IPS DF 19.7 (cell line): ENCODE measurements around the gene LRRC46.

Source experiments
- DNase-seq: peaks from one replicate; pipeline ENCODE4 v3.0.0-alpha.2; 2013; ENCODE audit warnings: low read depth, low spot score

LRRC46 gene

DNA sequence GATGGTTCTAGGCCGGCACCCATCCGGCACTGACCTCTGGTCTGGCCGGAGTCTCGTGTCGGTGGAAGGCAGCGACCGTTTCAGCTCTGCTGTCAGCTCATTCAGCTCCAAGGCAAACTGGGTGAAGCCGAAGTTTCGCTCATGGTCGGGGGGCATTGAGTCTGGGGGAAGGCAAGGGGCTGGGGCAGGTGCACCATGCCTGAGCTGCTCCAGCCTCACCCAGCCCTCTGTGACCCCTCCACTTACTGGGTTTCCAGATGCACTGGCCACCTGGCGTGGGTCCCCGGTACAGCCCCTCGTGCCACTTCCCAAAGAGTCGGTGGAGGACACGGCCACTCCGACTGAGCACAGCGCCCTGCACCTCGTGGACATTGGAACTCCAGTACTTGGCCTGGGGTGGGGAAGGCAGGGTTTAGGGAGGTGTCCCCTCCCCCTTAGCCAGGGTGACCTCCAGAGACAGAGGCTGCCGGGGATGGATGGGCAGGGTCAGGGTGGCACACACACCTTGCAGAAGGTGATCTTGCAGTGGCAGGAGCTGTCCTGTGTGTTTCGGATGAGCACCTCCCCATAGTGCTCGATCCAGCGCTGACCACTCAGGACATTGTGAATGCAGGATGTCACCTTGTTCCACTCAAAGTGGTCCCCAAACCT is 22.5 kb upstream of the LRRC46 start:
- no peak for DNase-seq

- DNase-seq, result no peak
Observed at GRCh38 chr17:47810200-47810821, 21.2 kb upstream of the LRRC46 start.

GRCh38 chr17:47810901-47811635 is 20.4 kb upstream of the LRRC46 start:
- no peak for DNase-seq

DNA sequence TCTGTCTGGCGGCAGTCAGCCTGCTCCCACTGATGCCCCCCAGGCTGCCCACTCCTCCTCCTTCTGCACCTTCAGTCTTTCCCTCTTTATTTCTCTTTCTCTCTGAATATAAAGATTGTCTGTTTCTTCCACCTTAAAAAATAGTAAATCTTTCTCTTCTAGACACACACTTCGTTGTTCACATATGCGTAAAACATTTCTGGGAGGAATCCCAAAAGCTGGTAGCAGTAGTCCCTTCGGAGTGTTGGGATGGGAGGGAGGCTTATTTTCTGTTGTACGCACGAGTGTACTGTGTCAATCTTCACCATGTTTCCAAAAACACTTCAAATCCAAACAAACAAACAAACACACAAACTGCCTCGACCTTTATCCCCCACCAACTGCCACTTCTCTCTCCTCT is 19.8 kb upstream of the LRRC46 start:
- DNase-seq, result no peak

DNA sequence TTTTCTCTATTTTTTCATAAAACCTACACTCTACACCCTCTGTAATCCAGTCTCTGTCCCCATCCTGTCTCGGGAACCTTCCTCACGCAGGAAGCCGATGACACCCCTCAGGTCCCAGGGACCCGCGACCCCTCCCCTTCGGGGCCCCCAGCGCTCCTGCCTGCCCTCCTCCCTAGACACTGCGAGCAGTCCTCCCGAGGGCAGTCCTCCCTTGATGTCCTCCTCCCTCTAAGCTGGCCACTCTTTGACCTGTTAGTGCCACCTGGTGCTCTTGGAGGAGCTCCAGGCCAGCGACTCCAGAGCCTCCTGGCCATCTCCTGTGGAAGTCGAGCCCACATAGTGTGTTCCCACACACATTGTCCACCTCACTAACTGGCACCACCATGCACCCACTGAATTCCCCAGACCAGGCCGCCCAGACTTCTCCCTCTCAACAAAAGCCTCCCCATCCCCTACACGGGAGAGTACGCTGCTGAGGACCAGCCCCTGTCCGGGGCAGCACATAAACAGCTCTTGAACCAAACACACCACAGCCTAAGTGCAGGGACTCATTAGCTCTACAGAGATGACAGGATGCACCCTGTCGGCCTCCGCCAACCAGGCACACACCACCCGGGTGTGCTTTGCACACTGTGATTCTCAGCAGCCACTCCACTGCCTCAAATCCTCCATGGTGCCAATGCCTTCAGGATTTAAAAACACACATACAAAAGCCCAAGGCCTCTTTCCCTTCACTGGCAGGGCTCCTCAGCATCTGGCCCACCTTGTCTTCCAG is 19.1 kb upstream of the LRRC46 start:
- no peak for DNase-seq

DNA sequence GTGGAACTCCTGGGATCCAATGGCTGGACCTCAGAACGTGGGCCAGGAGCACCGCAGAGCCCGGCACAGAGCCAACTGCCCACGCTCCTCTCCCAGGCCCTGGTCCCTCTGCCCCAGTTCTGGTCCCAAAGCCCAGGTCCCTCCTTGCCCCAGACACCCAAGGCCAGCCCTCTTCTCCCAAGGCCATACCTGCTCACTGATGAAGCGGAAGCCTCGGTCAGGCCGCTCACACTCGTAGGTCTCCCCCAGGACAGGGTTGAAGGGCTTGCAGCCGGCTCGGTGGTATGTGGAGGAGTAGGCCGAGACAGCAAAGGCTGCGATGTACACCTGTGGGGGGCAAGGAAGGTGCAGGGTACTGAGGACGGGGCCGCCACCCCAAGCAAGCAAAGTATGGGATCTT is 18.4 kb upstream of the LRRC46 start:
- DNase-seq, result no peak

- no peak for DNase-seq
Observed at GRCh38 chr17:47813512-47814031, 17.9 kb upstream of the LRRC46 start.

GRCh38 chr17:47815106-47815918 is 16.2 kb upstream of the LRRC46 start:
- no peak for DNase-seq

GRCh38 chr17:47816111-47816735 is 15.2 kb upstream of the LRRC46 start:
- DNase-seq, result no peak

GRCh38 chr17:47816947-47817346 is 14.5 kb upstream of the LRRC46 start:
- DNase-seq, result no peak

DNA sequence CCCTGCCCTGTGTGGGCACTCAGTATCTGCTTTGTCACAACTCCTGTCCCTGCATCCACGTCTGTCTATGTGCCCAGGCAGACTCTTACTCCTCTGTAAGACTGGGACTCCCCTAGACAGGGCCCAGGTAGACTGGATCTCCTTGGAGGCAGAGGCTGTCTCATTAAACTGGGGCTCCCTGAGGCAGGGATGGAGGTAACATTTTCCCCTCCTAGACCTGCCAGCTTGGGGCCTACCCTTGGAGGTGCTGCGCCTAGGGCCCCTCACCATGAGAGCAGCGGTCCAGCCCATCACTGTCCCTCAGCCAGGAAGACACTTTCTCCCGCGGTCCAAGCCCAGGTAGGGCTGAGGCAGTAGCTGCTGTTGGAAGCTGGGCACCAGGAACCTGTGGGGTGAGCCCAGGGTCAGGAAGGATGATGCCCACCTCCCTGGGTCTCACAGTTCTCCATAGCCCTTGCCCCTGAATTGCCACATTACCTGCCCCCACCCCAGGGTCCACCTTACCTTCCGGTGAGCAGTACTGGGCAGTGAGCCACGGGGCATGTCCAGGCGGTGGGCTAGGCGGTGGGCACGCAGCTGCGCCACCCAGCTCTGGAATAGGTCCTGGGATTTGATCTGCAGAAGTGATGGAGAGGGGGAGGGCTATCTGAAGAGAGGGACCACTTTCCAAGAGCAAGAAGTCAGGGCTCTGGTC is 13.3 kb upstream of the LRRC46 start:
- no peak for DNase-seq

- no peak for DNase-seq
Observed at GRCh38 chr17:47819475-47819874, 12.0 kb upstream of the LRRC46 start.

DNA sequence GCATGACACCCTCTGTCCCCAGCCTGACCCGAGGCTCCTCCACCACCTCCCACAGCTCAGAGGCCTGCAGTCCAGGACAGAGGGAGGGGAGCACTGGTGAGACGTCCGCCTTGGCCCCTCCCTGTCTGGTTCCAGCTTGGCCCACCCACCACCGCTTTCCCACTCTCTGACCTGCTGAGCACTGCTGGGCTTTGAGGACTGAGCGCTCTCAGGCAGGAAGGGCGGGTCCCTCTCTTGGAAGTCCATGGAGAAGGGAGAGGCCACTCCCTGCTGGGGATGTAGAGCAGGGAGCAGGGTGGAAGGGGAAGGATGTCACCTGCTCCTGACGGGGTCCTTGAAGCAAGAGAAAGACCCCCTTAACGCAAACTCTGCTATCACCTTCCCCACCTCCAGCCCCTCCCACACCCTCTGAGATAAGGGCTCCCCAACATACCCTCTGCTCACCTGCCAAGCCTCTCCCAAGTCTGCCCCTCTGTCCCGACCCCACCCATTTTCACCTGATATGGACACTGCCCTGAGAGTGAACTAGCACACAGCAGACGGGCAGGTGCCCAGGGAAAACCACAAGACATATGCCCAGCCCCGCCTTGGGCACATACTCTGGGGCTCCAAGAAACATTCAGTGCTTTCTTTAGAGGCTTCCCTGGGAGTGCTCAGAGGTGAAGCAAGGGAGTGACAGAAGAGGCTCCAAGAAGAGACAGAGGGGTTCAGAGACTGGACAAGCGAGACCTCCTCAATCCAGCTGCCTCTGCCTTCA is 11.3 kb upstream of the LRRC46 start:
- DNase-seq, result no peak

GRCh38 chr17:47821031-47821423 is 10.4 kb upstream of the LRRC46 start:
- no peak for DNase-seq

- no peak for DNase-seq
Observed at GRCh38 chr17:47821424-47822391, 9.8 kb upstream of the LRRC46 start, which contains the start of gene OSBPL7. Gene OSBPL7, minus strand, starts transcription at chr17:47821794. Its CDS starts 1,516 bp downstream, at chr17:47820278.

- no peak for DNase-seq
Observed at GRCh38 chr17:47822785-47823184, 8.7 kb upstream of the LRRC46 start.

- DNase-seq, result no peak
Observed at GRCh38 chr17:47823519-47823918, 8.0 kb upstream of the LRRC46 start.

GRCh38 chr17:47829870-47830269 is 1.6 kb upstream of the LRRC46 start:
- DNase-seq, result no peak
